HepG2 (cell line): ENCODE data around the gene RBBP8NL. TPM values are rescaled to one million over a fixed set of nuclear protein-coding genes. Genes with fewer than 3 reads are reported as not detected.
A peak's percentile ranks its signal among the peaks of the same experiment; 100 is the strongest.

Source experiments
- ATAC-seq: fragments of 200-7000 bp; cut with Tn5 transposase; 3 replicates; pipeline ENCODE4 v1.9.1; 2020; ENCODE audit warnings: mild to moderate bottlenecking, moderate library complexity
- BruUV-seq: library from RNA; stranded (reverse); fragments of 400-500 nt; replicated peaks from 2 replicates; lab custom pipeline; 2021; lab: Mats Ljungman, UMichigan
- CTCF ChIA-PET: fragments of 300-600 bp; formaldehyde crosslinking; extraction: SDS; loops from one replicate; lab custom pipeline; 2021; ENCODE audit warnings: low total read pairs, inconsistent platforms, low intra/inter-chr PET ratio; lab: Yijun Ruan, JAX
- POLR2A ChIA-PET: fragments of 350-600 bp; sonication (Branson Sonifier 250); formaldehyde crosslinking; loops from one replicate; lab custom pipeline; 2020; ENCODE audit warnings: antibody characterized with exemption, inconsistent platforms; lab: Yijun Ruan, JAX
- DNase-seq: peaks from one replicate; pipeline ENCODE4 v3.0.0-alpha.2; 2015; ENCODE audit warnings: low spot score
- FAIRE-seq: peaks from 3 replicates; lab custom pipeline; 2011; peaks lifted over from hg19 to GRCh38; lab: Jason Lieb, UNC
- H2AFZ ChIP-seq: one replicate; pipeline ENCODE4 v1.6.1; 2011; ENCODE audit warnings: low read length, inconsistent platforms
- H3K27ac ChIP-seq: fragments of 300-600 bp; 3 replicates; pipeline ENCODE4 v1.8.0; 2011; ENCODE audit warnings: mixed run types, mild to moderate bottlenecking, mixed read lengths, low read length, inconsistent platforms; ENCODE audit not compliant: insufficient read depth; ENCODE audit errors: extremely low read length
- H3K27me3 ChIP-seq, 2 experiments: fragments of 200-600 bp in 1 of 2; 2 replicates in 1 of 2; 3 replicates in 1 of 2; pipeline versions ENCODE4 v1.6.0 to v1.8.0; 2011; ENCODE audit warnings: low read length in 2 of 2, mild to moderate bottlenecking in 2 of 2, moderate library complexity in 2 of 2, inconsistent platforms in 1 of 2; ENCODE audit not compliant: insufficient read depth in 2 of 2, control insufficient read depth in 1 of 2
- H3K36me3 ChIP-seq, 2 experiments: fragments of 200-600 bp in 1 of 2; replicated peaks in 1 of 2; 2 replicates in 1 of 2; 3 replicates in 1 of 2; pipeline versions ENCODE4 v1.5.1 to v1.8.0; 2011; ENCODE audit warnings: low read length in 2 of 2, inconsistent platforms in 1 of 2; ENCODE audit not compliant: insufficient read depth in 2 of 2, control insufficient read depth in 1 of 2
- H3K4me1 ChIP-seq: 2 replicates; pipeline ENCODE4 v1.5.1; 2012; ENCODE audit warnings: low read length, inconsistent platforms; ENCODE audit not compliant: insufficient read depth
- H3K4me2 ChIP-seq: 2 replicates; pipeline ENCODE4 v1.6.0; 2011; ENCODE audit warnings: low read depth, low read length, inconsistent platforms
- H3K4me3 ChIP-seq, 3 experiments: fragments of 200-600 bp in 1 of 3; sonication (generic), shearing (Covaris generic) in 1 of 3; replicated peaks in 1 of 3; 2 replicates each; pipeline ENCODE4 v1.5.1; 2011 to 2016; ENCODE audit warnings: low read length in 3 of 3, inconsistent platforms in 2 of 3, low read depth in 2 of 3, mild to moderate bottlenecking in 2 of 3, control low read depth in 1 of 3, mixed read lengths in 1 of 3; ENCODE audit not compliant: insufficient read depth in 1 of 3
- H3K79me2 ChIP-seq: one replicate; pipeline ENCODE4 v1.6.1; 2011; ENCODE audit warnings: low read length, inconsistent platforms; ENCODE audit not compliant: insufficient read depth
- H3K9ac ChIP-seq: 2 replicates; pipeline ENCODE4 v1.6.0; 2011; ENCODE audit warnings: mild to moderate bottlenecking, low read depth, low read length, inconsistent platforms; ENCODE audit not compliant: insufficient read depth
- H3K9me3 ChIP-seq: 2 replicates; pipeline ENCODE4 v1.5.1; 2012; ENCODE audit warnings: mild to moderate bottlenecking, low read length
- H4K20me1 ChIP-seq: 2 replicates; pipeline ENCODE4 v1.6.0; 2011; ENCODE audit warnings: inconsistent platforms, mild to moderate bottlenecking, low read length, moderate library complexity; ENCODE audit not compliant: insufficient read depth
- FOXO4 ChIP-seq: sonication (generic); formaldehyde crosslinking; conservative IDR thresholded peaks from 2 replicates; pipeline ENCODE4 v1.8.1; 2023; ENCODE audit warnings: missing genetic modification reagents
- KMT2B ChIP-seq: IDR thresholded peaks from 2 replicates; pipeline ENCODE4 v1.6.1; 2016; ENCODE audit warnings: missing genetic modification reagents, missing compliant biosample characterization
- MAFF ChIP-seq: IDR thresholded peaks from 2 replicates; pipeline ENCODE4 v1.6.1; 2011; ENCODE audit warnings: low read depth, low read length, improper control_type of control experiment
- MAFK ChIP-seq, 2 experiments: IDR thresholded peaks in 1 of 2; conservative IDR thresholded peaks in 1 of 2; 2 replicates each; pipeline ENCODE4 v1.6.1; 2011; ENCODE audit warnings: improper control_type of control experiment in 2 of 2, low read length in 2 of 2
- POLR2A ChIP-seq, 2 experiments: IDR thresholded peaks; 2 replicates each; pipeline ENCODE4 v1.6.1; 2011; ENCODE audit warnings: low read depth in 2 of 2, low read length in 2 of 2, mild to moderate bottlenecking in 1 of 2, moderate library complexity in 1 of 2; ENCODE audit not compliant: insufficient read depth in 1 of 2
- ZBTB49 ChIP-seq: sonication (generic); formaldehyde crosslinking; IDR thresholded peaks from 2 replicates; pipeline ENCODE4 v1.4.0; 2020; ENCODE audit warnings: missing genetic modification reagents, borderline replicate concordance
- ZNF556 ChIP-seq: sonication (generic); formaldehyde crosslinking; IDR thresholded peaks from 2 replicates; pipeline ENCODE4 v1.4.0; 2020; ENCODE audit warnings: mild to moderate bottlenecking, missing genetic modification reagents, borderline replicate concordance
- WGBS: methylation state at CpG from one replicate; pipeline ENCODE4 v1.1.6; 2017; ENCODE audit warnings: low lambda C conversion rate; 5-methylcytosine and 5-hydroxymethylcytosine counted together
- in situ Hi-C: cut with HindIII; loops from 2 replicates; pipeline ENCODE4 v1.10.0; 2017; ENCODE audit warnings: low pct_unique_long_range_greater_than_20kb; ENCODE audit not compliant: extremely low pct_ligation_motif_present
- intact Hi-C: fragments of 100-400 bp; cut with micrococcal nuclease; formaldehyde crosslinking; loops from one replicate; pipeline ENCODE4 v1.10.0; 2022; ENCODE audit not compliant: unreplicated experiment
- polyA plus RNA-seq, 8 experiments: library from polyadenylated mRNA; depleted of rRNA in 3 of 8; stranded (reverse) in 7 of 8; unstranded in 1 of 8; fragments of >200 nt; fragmentation: Illumina TruSeq in 4 of 8; extraction: Trizol in 4 of 8; gene quantifications; 2 replicates each; pipeline versions ENCODE4 v1.2.1 to v1.2.3, GENCODE V29; 2011 to 2016; ENCODE audit warnings: low read depth in 4 of 8, missing spikeins in 1 of 8, mixed read lengths in 1 of 8; ENCODE audit not compliant: insufficient read depth in 1 of 8
- total RNA-seq, 5 experiments: library from RNA; depleted of rRNA; stranded (reverse); fragments of >200 nt; fragmentation: Illumina TruSeq; extraction: Trizol; gene quantifications; 2 replicates each; pipeline ENCODE4 v1.2.3, GENCODE V29; 2016; ENCODE audit warnings: low read depth in 1 of 5

Gene RBBP8NL
- total and polyA plus RNA-seq, 2 of the 13 experiments (the other 11 are each of a cell fraction or from before 2014, with no cell fraction given): 0.69 to 0.86 TPM

GRCh38 chr20:62473717-62474603 is 46.6 kb upstream of the RBBP8NL start:
- H3K27me3 ChIP-seq: peaks cover 11 to 42% of the 10 kb centered on the region in 2 experiments
- no peak overlapping the region for H3K4me3 ChIP-seq

More at GRCh38 chr20:62473717-62474603, 46.6 kb upstream of the RBBP8NL start:
- Histone ChIP-seq H4K20me1 (peaks cover 6% of the 10 kb centered on the region; the same call in 1 of the 2 replicates), H3K4me1 (peaks cover 20% of the 10 kb centered on the region), H3K36me3 (no peaks in the 10 kb centered on the region), H3K9ac (no peak overlapping the region), H3K4me2 (no peak overlapping the region), H2AFZ (no peak overlapping the region), H3K79me2 (no peaks in the 10 kb centered on the region), H3K27ac (no peak overlapping the region), H3K9me3 (no peaks in the 10 kb centered on the region)
- 84% methylated on average over 41 of the region's 52 CpGs for WGBS
- no TSS peak for BruUV-seq
- intact Hi-C loops (no loop called here), in situ Hi-C loops (no loop called here)
- CTCF ChIA-PET: no interaction called here
- POLR2A ChIA-PET: no interaction called here
- TF ChIP-seq MAFF: peak; percentile 34; the same call in 1 of the 2 replicates
- no peak for TF ChIP-seq ZBTB49
- TF ChIP-seq POLR2A (IDR thresholded peaks at IDR 0.05; ENCODE audit: insufficient read depth in 1 of 2, low read depth in 2 of 2, low read length in 2 of 2): no peak
- 0 out of 2 replicates have a peak, but pooled peaks have one; percentile 40 for TF ChIP-seq FOXO4 (CRISPR knock-in tag)
- TF ChIP-seq KMT2B (CRISPR knock-in tag): no peak
- no peak for TF ChIP-seq ZNF556 (CRISPR knock-in tag)
- peak in 1 of 2 experiments; percentile 43; a peak in 2 of 4 replicates for TF ChIP-seq MAFK (conservative IDR thresholded peaks at IDR 0.05 in 1 of 2, IDR thresholded peaks at IDR 0.05 in 1 of 2; ENCODE audit: low read length in 2 of 2)
- ATAC-seq: no peak
- FAIRE-seq: no peak
- DNase-seq: no peak
